Adrenal gland (tissue), 5 donors: ENCODE results near the gene ARHGEF7.

ENCODE experiments used
- CTCF ChIP-seq, 6 experiments: fragments of 450-650 bp in 4 of 6; fragments of 200-600 bp in 2 of 6; sonication (generic) in 1 of 6; IDR thresholded peaks; 1 replicate in 5 of 6; 2 replicates in 1 of 6; pipeline versions ENCODE4 v1.5.1 to v1.8.0; 2016 to 2021; ENCODE audit warnings: antibody characterized with exemption in 6 of 6, mild to moderate bottlenecking in 2 of 6, moderate library complexity in 1 of 6
- POLR2A ChIP-seq, 2 donors: fragments of 450-650 bp; IDR thresholded peaks; one replicate each; pipeline ENCODE4 v1.6.1; 2017; ENCODE audit warnings: antibody characterized with exemption in 2 of 2, mild to moderate bottlenecking in 2 of 2, moderate library complexity in 1 of 2
- donor health status: DM: no; HTN: no; CAD: no.

GRCh38 chr13:111211789-111212516 is 96.8 kb downstream of the ARHGEF7 start:
- TF ChIP-seq CTCF (IDR thresholded peaks at IDR 0.05) (no peak), POLR2A (IDR thresholded peaks at IDR 0.05) (no peak)
